ENCODE measurements around the gene TBC1D8B.
A peak's percentile ranks its signal among the peaks of the same experiment; 100 is the strongest.

The TBC1D8B gene

DNA sequence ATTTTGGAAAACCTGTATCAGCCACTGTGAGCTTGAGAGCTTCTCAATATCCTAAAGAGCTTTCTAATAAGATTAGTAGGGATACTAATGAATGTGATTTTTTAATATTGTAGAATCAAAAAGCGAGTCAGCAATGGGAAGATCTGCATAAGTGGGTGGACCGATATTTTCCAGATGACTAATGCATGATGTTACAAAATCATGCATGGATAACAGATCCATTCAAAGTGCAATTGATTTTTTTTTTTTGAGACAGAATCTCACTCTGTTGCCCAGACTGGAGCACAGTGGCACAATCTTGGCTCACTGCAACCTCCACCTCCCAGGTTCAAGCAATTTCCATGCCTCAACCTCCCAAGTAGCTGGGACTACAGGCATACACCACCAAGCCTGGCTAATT is 110.4 kb downstream of the TBC1D8B start:
- no peak for DNase-seq
- TF ChIP-seq, protein P1, sequence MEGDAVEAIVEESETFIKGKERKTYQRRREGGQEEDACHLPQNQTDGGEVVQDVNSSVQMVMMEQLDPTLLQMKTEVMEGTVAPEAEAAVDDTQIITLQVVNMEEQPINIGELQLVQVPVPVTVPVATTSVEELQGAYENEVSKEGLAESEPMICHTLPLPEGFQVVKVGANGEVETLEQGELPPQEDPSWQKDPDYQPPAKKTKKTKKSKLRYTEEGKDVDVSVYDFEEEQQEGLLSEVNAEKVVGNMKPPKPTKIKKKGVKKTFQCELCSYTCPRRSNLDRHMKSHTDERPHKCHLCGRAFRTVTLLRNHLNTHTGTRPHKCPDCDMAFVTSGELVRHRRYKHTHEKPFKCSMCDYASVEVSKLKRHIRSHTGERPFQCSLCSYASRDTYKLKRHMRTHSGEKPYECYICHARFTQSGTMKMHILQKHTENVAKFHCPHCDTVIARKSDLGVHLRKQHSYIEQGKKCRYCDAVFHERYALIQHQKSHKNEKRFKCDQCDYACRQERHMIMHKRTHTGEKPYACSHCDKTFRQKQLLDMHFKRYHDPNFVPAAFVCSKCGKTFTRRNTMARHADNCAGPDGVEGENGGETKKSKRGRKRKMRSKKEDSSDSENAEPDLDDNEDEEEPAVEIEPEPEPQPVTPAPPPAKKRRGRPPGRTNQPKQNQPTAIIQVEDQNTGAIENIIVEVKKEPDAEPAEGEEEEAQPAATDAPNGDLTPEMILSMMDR (IDR thresholded peaks at IDR 0.05), result no peak
- H3K36me3 Mint-ChIP-seq (ENCODE audit: low read depth), result no peaks in the 10 kb centered on the region
- H3K9me3 Mint-ChIP-seq, result peaks cover 46% of the 10 kb centered on the region
- peaks cover 10% of the 10 kb centered on the region for H3K4me1 Mint-ChIP-seq
- no peak overlapping the region for H3K27ac Mint-ChIP-seq
- H3K27me3 Mint-ChIP-seq (ENCODE audit: low read depth, poor library complexity), result peaks cover 18% of the 10 kb centered on the region
- no peak overlapping the region for H3K4me3 Mint-ChIP-seq

DNA sequence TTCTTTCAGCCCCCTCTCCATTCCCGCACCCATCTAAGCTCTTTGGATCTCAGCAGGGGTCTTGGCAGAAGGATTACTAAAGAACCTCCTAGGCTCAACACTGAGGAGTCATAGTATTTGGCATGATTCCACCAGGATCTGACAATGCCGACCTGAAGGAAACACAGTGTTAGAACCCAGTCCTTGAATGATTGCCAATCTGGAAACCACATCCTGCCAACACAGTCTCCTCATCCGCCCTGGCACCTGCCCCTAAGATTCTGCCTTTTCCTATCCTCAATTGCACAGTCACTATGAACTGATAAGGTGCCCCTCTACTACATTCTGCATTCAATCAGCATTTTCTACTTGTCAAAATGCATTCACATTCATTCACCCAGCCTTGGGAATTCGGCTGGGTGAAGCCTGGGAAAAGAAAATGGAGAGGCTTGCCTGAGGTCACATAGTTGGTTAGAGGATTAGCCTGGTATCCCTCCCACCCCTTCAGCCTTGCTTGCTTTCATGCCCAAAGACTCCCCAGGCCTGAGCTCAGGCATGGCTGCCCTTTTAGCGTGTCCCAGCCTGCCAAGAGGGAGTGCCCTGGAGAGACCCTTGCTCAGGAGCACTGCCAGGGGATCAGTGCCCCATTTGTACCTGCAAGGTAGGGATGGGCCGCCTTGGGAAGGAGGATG is 115.5 kb downstream of the TBC1D8B start:
- Mint-ChIP-seq H3K9me3 (peaks cover 27% of the 10 kb centered on the region), H3K36me3 (ENCODE audit: low read depth) (no peaks in the 10 kb centered on the region), H3K4me1 (peaks cover 15% of the 10 kb centered on the region), H3K27ac (no peak overlapping the region), H3K27me3 (ENCODE audit: low read depth, poor library complexity) (peaks cover 11% of the 10 kb centered on the region), H3K4me3 (no peak overlapping the region)
- no peak for DNase-seq
- TF ChIP-seq, protein P1 (IDR thresholded peaks at IDR 0.05), result no peak

DNA sequence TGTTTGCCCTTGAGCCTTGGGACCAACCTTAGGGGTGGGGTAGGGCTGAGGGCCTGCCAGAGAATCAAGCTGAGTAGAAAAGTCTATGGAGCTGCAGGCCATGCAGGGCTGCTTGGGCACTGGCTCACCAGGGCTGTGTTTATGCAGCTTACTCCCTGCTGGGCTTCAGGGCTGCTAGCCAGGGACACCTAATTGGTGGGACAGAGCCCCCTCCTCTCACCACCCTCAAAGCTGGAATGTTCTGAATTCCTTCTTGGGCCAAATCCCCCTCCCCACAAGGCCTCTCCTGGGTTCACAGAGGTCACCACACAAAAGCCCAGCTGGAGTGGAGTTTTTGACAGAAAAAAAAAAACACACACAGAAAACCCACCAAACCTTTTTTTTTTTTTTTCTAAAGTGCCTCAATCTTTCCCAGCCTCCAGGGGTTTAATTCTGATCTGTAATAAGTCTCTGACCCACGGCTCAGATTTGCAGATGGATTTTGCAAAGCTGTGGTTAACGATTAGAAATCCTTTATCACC is 117.5 kb downstream of the TBC1D8B start, which contains the start of gene CLDN2:
CLDN2 (plus strand) TSS at position 471 of the 521 bp plus-strand sequence. CDS start 7,827 bp downstream, outside the sequence.
- TF ChIP-seq, protein P1 (IDR thresholded peaks at IDR 0.05), result no peak
- H3K4me1 Mint-ChIP-seq, result peaks cover 15% of the 10 kb centered on the region
- DNase-seq, result peak; percentile 43
- H3K27ac Mint-ChIP-seq, result peak within 1 kb of the TSS; percentile 84
- H3K27me3 Mint-ChIP-seq (ENCODE audit: low read depth, poor library complexity), result peaks cover 11% of the 10 kb centered on the region
- no peaks in the 10 kb centered on the region for H3K36me3 Mint-ChIP-seq (ENCODE audit: low read depth)
- H3K9me3 Mint-ChIP-seq, result peaks cover 27% of the 10 kb centered on the region
- peak within 1 kb of the TSS; percentile 45 for H3K4me3 Mint-ChIP-seq

DNA sequence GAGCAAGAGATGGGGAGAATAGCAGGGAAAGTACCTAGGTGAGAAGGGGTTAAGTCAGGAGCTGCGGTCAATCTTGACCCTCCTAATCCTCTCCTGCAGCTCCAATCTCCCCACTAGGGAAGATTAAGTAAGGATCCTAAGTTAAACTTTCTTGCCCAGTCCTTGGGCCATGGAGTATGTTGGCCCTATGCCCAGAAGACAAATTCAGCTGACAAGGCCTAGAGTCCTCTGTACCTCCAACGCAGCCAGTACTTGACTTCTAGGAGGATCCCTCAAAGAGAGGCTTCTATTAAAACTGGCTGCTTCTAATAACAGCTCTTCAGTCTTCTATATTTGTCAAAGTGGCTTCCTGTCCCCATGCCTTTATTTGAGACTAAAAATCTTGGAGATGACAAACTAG is 119.2 kb downstream of the TBC1D8B start:
- H3K9me3 Mint-ChIP-seq, result peaks cover 19% of the 10 kb centered on the region
- H3K4me1 Mint-ChIP-seq, result peaks cover 15% of the 10 kb centered on the region
- no peak overlapping the region for H3K4me3 Mint-ChIP-seq
- H3K27ac Mint-ChIP-seq, result no peak overlapping the region
- DNase-seq, result no peak
- no peaks in the 10 kb centered on the region for H3K36me3 Mint-ChIP-seq (ENCODE audit: low read depth)
- TF ChIP-seq, protein P1 (IDR thresholded peaks at IDR 0.05), result no peak
- H3K27me3 Mint-ChIP-seq (ENCODE audit: low read depth, poor library complexity), result peaks cover 9% of the 10 kb centered on the region

Data from nephron progenitor cell (in vitro differentiated cells).